ENCODE data around the gene LUM. TPM values are rescaled to one million over a fixed set of nuclear protein-coding genes. Genes with fewer than 3 reads are reported as not detected.

The LUM gene
- total RNA-seq, 1 experiment from 2014 or later, result not detected

DNA sequence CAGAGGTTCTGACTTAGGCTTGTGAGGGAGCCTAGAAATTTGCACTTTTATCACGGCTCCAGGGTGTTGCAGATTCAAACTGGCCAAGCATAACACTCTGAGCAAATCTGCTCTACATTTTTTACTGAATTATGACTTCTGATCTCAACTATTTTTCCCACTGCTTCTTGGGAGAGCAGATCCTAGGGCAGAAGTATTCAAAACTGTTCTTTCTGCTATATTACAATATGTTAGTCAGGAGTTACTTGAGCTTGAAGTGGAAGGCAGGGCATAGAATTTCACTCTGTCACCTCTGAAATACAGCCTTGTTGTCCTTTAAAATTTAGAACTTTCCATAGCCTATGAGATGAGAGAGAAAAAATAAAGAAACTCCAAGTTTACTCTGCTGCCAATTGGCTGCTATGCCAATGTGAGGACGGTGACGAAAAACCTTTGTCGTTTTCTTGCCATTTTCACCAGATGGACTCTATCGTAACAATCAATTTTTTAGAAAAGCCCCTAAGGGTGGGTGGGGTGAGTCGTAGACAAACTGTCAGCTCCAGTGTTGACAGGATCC, 37.1 kb downstream of the LUM start:
- H3K36me3 ChIP-seq (ENCODE audit: insufficient read depth, low read length, poor library complexity, severe bottlenecking), result no peaks in the 10 kb centered on the region
- no peak for DNase-seq (ENCODE audit: low spot score)
- no peaks in the 10 kb centered on the region for H3K9me3 ChIP-seq (ENCODE audit: low read depth, low read length, poor library complexity, severe bottlenecking)
- intact Hi-C loops (cut with micrococcal nuclease; ENCODE audit: unreplicated experiment), result no loop called here
- no peak for TF ChIP-seq CTCF (conservative IDR thresholded peaks at IDR 0.05; ENCODE audit: low read depth, low read length)
- no peak for TF ChIP-seq EZH2 (IDR thresholded peaks at IDR 0.05; ENCODE audit: borderline replicate concordance, low read depth, low read length, poor library complexity, severe bottlenecking)
- no TSS peak for BruUV-seq (replicated peaks)
- ChIA-PET CTCF (no interaction called here), POLR2A (ENCODE audit: low non-redundant PET) (no interaction called here)
- no peaks in the 10 kb centered on the region for H3K27me3 ChIP-seq (replicated peaks; ENCODE audit: insufficient read depth, low read depth, low read length, poor library complexity)
- no peaks in the 10 kb centered on the region for H3K4me1 ChIP-seq (ENCODE audit: insufficient read depth, low read length, poor library complexity, severe bottlenecking)
- H3K27ac ChIP-seq (ENCODE audit: low read depth, low read length, poor library complexity, severe bottlenecking), result no peak overlapping the region
- H3K4me3 ChIP-seq (ENCODE audit: low read depth, low read length, poor library complexity, severe bottlenecking), result no peak overlapping the region

DNA sequence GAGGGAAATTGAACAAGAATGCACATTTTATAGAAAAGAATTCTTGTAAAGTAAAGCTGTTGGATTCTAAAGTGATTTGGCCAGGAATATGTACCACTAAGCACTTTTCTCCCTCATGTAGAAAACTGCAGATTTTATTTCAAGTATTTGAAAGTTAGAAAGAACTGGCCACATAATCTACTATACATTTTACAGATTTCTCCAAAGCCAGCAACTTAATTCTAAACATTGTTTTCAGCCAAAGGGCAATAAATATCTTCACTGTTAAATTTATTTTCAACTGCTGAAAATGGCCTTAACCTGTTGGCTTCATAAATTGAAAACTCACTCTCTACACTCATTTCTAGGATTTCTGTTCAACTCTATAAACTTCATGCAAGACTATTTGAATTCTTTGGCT, 37.9 kb downstream of the LUM start:
- intact Hi-C loops (cut with micrococcal nuclease; ENCODE audit: unreplicated experiment), result no loop called here
- Histone ChIP-seq H3K9me3 (ENCODE audit: low read depth, low read length, poor library complexity, severe bottlenecking) (no peaks in the 10 kb centered on the region), H3K4me3 (ENCODE audit: low read depth, low read length, poor library complexity, severe bottlenecking) (no peak overlapping the region), H3K27ac (ENCODE audit: low read depth, low read length, poor library complexity, severe bottlenecking) (no peak overlapping the region), H3K36me3 (ENCODE audit: insufficient read depth, low read length, poor library complexity, severe bottlenecking) (no peaks in the 10 kb centered on the region), H3K4me1 (ENCODE audit: insufficient read depth, low read length, poor library complexity, severe bottlenecking) (no peaks in the 10 kb centered on the region), H3K27me3 (replicated peaks; ENCODE audit: insufficient read depth, low read depth, low read length, poor library complexity) (no peaks in the 10 kb centered on the region)
- TF ChIP-seq EZH2 (IDR thresholded peaks at IDR 0.05; ENCODE audit: borderline replicate concordance, low read depth, low read length, poor library complexity, severe bottlenecking), result no peak
- POLR2A ChIA-PET (ENCODE audit: low non-redundant PET), result no interaction called here
- BruUV-seq (replicated peaks), result no TSS peak
- no peak for DNase-seq (ENCODE audit: low spot score)
- CTCF ChIA-PET, result no interaction called here

DNA sequence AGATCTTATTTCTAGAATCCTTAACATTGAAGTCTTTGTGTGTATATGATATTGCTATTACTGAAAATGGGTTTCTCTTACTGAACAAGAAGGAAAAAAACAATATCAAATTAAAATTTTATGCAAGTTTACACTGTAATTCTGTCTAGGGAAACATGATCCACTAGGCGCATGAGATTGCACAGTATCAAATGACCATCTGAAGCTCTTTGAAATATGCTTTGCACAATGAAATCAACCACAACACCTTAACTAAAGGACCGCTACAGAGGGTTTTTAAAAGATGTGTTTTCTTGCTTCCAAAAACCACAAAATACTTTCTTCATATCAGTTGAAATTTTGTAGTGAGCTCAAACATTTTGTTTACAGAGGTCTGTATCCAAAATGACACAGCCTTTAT, 38.4 kb downstream of the LUM start:
- POLR2A ChIA-PET (ENCODE audit: low non-redundant PET), result no interaction called here
- BruUV-seq (replicated peaks), result no TSS peak
- H3K27ac ChIP-seq (ENCODE audit: low read depth, low read length, poor library complexity, severe bottlenecking), result no peak overlapping the region

More for the DNA sequence above, 38.4 kb downstream of the LUM start:
- Histone ChIP-seq H3K9me3 (ENCODE audit: low read depth, low read length, poor library complexity, severe bottlenecking) (no peaks in the 10 kb centered on the region), H3K27me3 (replicated peaks; ENCODE audit: insufficient read depth, low read depth, low read length, poor library complexity) (no peaks in the 10 kb centered on the region), H3K4me3 (ENCODE audit: low read depth, low read length, poor library complexity, severe bottlenecking) (no peak overlapping the region), H3K36me3 (ENCODE audit: insufficient read depth, low read length, poor library complexity, severe bottlenecking) (no peaks in the 10 kb centered on the region), H3K4me1 (ENCODE audit: insufficient read depth, low read length, poor library complexity, severe bottlenecking) (no peaks in the 10 kb centered on the region)
- TF ChIP-seq CTCF (conservative IDR thresholded peaks at IDR 0.05; ENCODE audit: low read depth, low read length) (no peak), EZH2 (IDR thresholded peaks at IDR 0.05; ENCODE audit: borderline replicate concordance, low read depth, low read length, poor library complexity, severe bottlenecking) (no peak)
- intact Hi-C loops (cut with micrococcal nuclease; ENCODE audit: unreplicated experiment), result no loop called here
- no peak for DNase-seq (ENCODE audit: low spot score)
- CTCF ChIA-PET, result no interaction called here
